CD4-positive, alpha-beta memory T cell (primary cell): ENCODE measurements around the gene DUOX2. TPM values are rescaled to one million over a fixed set of nuclear protein-coding genes. Genes with fewer than 3 reads are reported as not detected.

Experiments used
- CTCF ChIA-PET: fragments of 350-600 bp; sonication (Branson Sonifier 250); formaldehyde crosslinking; loops from one replicate; lab custom pipeline; 2021; ENCODE audit warnings: inconsistent platforms; ENCODE audit not compliant: partially characterized antibody; lab: Charles Lee
- POLR2A ChIA-PET: fragments of 350-600 bp; sonication (Branson Sonifier 250); formaldehyde crosslinking; loops from one replicate; lab custom pipeline; 2021; ENCODE audit not compliant: partially characterized antibody; lab: Charles Lee
- DNase-seq, 5 donors: peaks; one replicate each; pipeline versions ENCODE4 v3.0.0 to v3.0.0-alpha.2; 2020 to 2022; ENCODE audit warnings: mixed read lengths in 1 of 5
- H3K27ac ChIP-seq: one replicate; pipeline ENCODE4 v1.7.0; 2013; ENCODE audit warnings: low read depth, low read length
- H3K27me3 ChIP-seq: 2 replicates; pipeline ENCODE4 v1.7.0; 2013; ENCODE audit warnings: mild to moderate bottlenecking, low read length, moderate library complexity; ENCODE audit not compliant: insufficient read depth
- H3K36me3 ChIP-seq: 2 replicates; pipeline ENCODE4 v1.7.0; 2013; ENCODE audit warnings: mild to moderate bottlenecking, low read length, moderate library complexity; ENCODE audit not compliant: insufficient read depth
- H3K4me1 ChIP-seq: 2 replicates; pipeline ENCODE4 v1.7.0; 2013; ENCODE audit warnings: mild to moderate bottlenecking, low read length, moderate library complexity; ENCODE audit not compliant: insufficient read depth
- H3K4me3 ChIP-seq, 2 donors: one replicate each; pipeline ENCODE4 v1.7.0; 2013; ENCODE audit warnings: low read length in 2 of 2, mild to moderate bottlenecking in 1 of 2
- H3K9me3 ChIP-seq, 2 donors: one replicate each; pipeline ENCODE4 v1.7.0; 2013; ENCODE audit warnings: low read length in 2 of 2, control low read depth in 1 of 2; ENCODE audit not compliant: control insufficient read depth in 1 of 2
- H3K27ac Mint-ChIP-seq, 7 donors: one replicate each; pipeline ENCODE4 v1.8.0; 2020 to 2021; ENCODE audit warnings: mixed read lengths in 7 of 7, mild to moderate bottlenecking in 6 of 7, inconsistent platforms in 3 of 7, moderate library complexity in 3 of 7
- H3K27me3 Mint-ChIP-seq, 2 donors: one replicate each; pipeline ENCODE4 v1.8.0; 2020 to 2021; ENCODE audit warnings: mixed read lengths in 2 of 2
- H3K36me3 Mint-ChIP-seq, 2 donors: one replicate each; pipeline ENCODE4 v1.8.0; 2020 to 2021; ENCODE audit warnings: mixed read lengths in 2 of 2, inconsistent platforms in 1 of 2, mild to moderate bottlenecking in 1 of 2
- H3K4me1 Mint-ChIP-seq, 4 donors: one replicate each; pipeline ENCODE4 v1.8.0; 2020 to 2021; ENCODE audit warnings: mixed read lengths in 4 of 4, mild to moderate bottlenecking in 1 of 4
- H3K4me3 Mint-ChIP-seq, 8 donors: one replicate each; pipeline ENCODE4 v1.8.0; 2020 to 2021; ENCODE audit warnings: mixed read lengths in 8 of 8, mild to moderate bottlenecking in 7 of 8, moderate library complexity in 6 of 8, inconsistent platforms in 3 of 8
- H3K9me3 Mint-ChIP-seq, 8 donors: one replicate each; pipeline ENCODE4 v1.8.0; 2020 to 2021; ENCODE audit warnings: mixed read lengths in 8 of 8, mild to moderate bottlenecking in 5 of 8, inconsistent platforms in 3 of 8, moderate library complexity in 1 of 8
- intact Hi-C: fragments of 100-400 bp; cut with micrococcal nuclease; formaldehyde crosslinking; loops from one replicate; pipeline ENCODE4 v1.15.1; 2023
- polyA plus RNA-seq, 2 donors: library from polyadenylated mRNA; unstranded; fragments of 300-500 nt; fragmentation: Illumina TruSeq; gene quantifications; one replicate each; pipeline ENCODE4 v1.2.3, GENCODE V29; 2021
- total RNA-seq, 2 experiments: library from RNA; stranded (reverse); gene quantifications; one replicate each; pipeline ENCODE4 v1.2.3, GENCODE V29; 2021

The DUOX2 gene
- total and polyA plus RNA-seq, 4 experiments from 2014 or later = 0.02 to 0.06 (median 0.06) TPM; not detected in 1

GRCh38 chr15:45128971-45129639 lies 15.1 kb upstream of the DUOX2 start:
- DNase-seq = no peak
- no peaks in the 10 kb centered on the region for H3K36me3 ChIP-seq
- Mint-ChIP-seq H3K4me3 (peak overlapping the region in 7 of 8 donors; percentile 9 to 65 (median 49)), H3K36me3 (no peaks in the 10 kb centered on the region), H3K27me3 (peaks cover 40 to 50% of the 10 kb centered on the region in 2 donors), H3K4me1 (peaks cover 0 to 8% (median 4%) of the 10 kb centered on the region in 4 donors), H3K9me3 (peaks cover 0 to 4% (median 0%) of the 10 kb centered on the region in 8 donors), H3K27ac (no peak overlapping the region)
- ChIA-PET POLR2A (interaction anchor here (0.8 kb wide), 1 partner anchor 38 kb away, joined by 3 read pairs; no protein-coding TSS in a partner anchor), CTCF (interaction anchor here (1.6 to 3.0 kb wide), 2 partner anchors 11 to 39 kb away, joined by 4 to 19 read pairs; no protein-coding TSS in a partner anchor)
- peaks cover 32% of the 10 kb centered on the region for H3K27me3 ChIP-seq
- H3K4me1 ChIP-seq = no peaks in the 10 kb centered on the region
- intact Hi-C loops = loop anchor here (5.0 kb wide), 1 partner anchor 483 kb away; no protein-coding TSS in a partner anchor
- H3K27ac ChIP-seq = no peak overlapping the region
- no peaks in the 10 kb centered on the region for H3K9me3 ChIP-seq
- H3K4me3 ChIP-seq = no peak overlapping the region

DNA sequence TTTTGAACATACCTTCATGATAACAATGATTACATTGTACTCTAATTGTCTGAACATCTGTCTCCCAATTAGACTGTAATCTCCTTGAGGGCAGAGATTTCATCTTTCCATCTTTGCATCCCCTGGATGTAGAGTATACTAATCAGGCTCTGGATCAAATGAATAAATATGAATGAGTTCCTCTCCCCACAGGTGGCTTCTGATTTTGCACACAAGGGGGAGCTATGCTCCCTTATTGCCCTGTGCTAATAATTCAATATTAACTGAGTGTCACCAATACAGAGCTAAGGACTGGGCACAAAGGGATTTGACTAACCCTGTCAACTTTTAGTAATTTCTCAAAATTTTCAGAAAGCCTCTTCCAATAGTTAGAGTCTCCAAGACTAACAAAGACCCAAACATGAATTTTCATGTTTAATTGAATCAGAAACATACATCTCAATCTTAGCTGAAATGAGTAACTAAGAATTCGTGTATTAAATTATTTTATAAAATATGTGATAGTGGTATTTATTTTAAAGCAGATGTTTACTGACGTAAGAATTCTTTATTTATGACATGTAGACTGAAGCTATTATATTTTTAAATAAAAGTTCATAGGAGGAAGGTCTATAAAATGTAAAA lies 12.7 kb upstream of the DUOX2 start:
- peaks cover 0 to 4% (median 0%) of the 10 kb centered on the region in 8 donors for H3K9me3 Mint-ChIP-seq
- ChIA-PET CTCF (interaction anchor here (0.6 to 2.1 kb wide), 27 partner anchors 9 to 910 kb away, joined by 3 to 21 read pairs (median 4); partner anchors contain the start of gene SHF), POLR2A (interaction anchor here (0.7 to 1.2 kb wide), 4 partner anchors 9 to 276 kb away, joined by 3 read pairs; a partner anchor contains a TSS)
- intact Hi-C loops = loop anchor here (1.0 to 5.0 kb wide), 4 partner anchors 40 to 486 kb away; no protein-coding TSS in a partner anchor
- H3K4me3 Mint-ChIP-seq = no peak overlapping the region
- H3K27me3 Mint-ChIP-seq = peaks cover 34 to 51% of the 10 kb centered on the region in 2 donors
- no peaks in the 10 kb centered on the region for H3K9me3 ChIP-seq
- peaks cover 25% of the 10 kb centered on the region for H3K27me3 ChIP-seq
- H3K4me3 ChIP-seq = no peak overlapping the region
- H3K4me1 Mint-ChIP-seq = peaks cover 0 to 8% (median 4%) of the 10 kb centered on the region in 4 donors
- no peak overlapping the region for H3K27ac ChIP-seq
- H3K36me3 ChIP-seq = no peaks in the 10 kb centered on the region
- no peak overlapping the region for H3K27ac Mint-ChIP-seq
- no peaks in the 10 kb centered on the region for H3K36me3 Mint-ChIP-seq
- H3K4me1 ChIP-seq = no peaks in the 10 kb centered on the region
- DNase-seq = peak in 4 of 5 donors; percentile 45 to 52 (median 48)

DNA sequence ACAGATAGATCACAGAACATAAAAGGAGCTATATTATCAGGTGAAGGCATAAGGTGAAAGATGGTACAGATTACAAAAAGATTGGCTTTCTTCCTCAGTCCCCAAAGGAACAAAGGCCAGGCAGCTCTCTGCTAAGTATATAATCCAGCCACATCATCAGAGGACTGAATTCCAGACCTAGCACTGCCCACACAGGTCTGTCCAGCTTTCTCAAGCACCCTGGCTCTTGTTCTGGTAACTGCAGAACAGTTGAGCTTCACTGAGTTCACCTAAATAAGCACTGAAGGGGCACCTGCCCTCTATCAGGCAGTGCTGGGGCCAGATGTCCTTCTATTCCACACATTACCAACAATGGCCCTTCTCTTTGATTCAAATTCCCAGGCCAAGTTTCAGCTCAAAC lies 9.4 kb upstream of the DUOX2 start:
- Mint-ChIP-seq H3K27me3 (peaks cover 34 to 46% of the 10 kb centered on the region in 2 donors), H3K9me3 (peaks cover 0 to under 1% (median 0%) of the 10 kb centered on the region in 8 donors), H3K27ac (no peak overlapping the region), H3K4me1 (peaks cover 0 to 2% (median under 1%) of the 10 kb centered on the region in 4 donors), H3K4me3 (no peak overlapping the region), H3K36me3 (no peaks in the 10 kb centered on the region)
- POLR2A ChIA-PET = no interaction called here
- intact Hi-C loops = no loop called here
- Histone ChIP-seq H3K9me3 (no peaks in the 10 kb centered on the region), H3K4me3 (no peak overlapping the region), H3K27me3 (peaks cover 22% of the 10 kb centered on the region), H3K27ac (no peak overlapping the region), H3K36me3 (no peaks in the 10 kb centered on the region), H3K4me1 (no peaks in the 10 kb centered on the region)
- CTCF ChIA-PET = interaction anchor here (0.7 to 1.9 kb wide), 5 partner anchors 10 to 276 kb away, joined by 3 to 9 read pairs (median 4); no protein-coding TSS in a partner anchor
- no peak for DNase-seq

DNA sequence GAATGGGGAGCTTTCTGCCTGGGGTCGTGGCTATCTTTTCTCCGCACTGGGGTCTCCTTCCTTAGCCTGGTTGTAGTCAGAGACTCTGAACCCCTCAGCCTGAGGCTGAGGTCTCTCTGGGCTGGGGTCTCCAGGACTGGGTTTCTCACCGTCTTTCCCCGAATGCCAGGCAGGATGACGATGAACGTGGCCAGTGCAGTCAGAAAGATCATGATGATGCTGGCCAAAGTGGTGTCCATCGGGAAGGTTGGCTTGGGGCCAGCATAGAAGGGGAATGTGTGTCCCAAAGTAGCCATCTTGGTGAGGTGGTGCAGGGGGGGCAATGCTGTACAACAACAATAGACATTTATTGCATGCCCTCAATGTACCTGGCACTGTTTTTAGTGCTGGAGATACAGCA lies 8.7 kb upstream of the DUOX2 start:
- Histone ChIP-seq H3K36me3 (no peaks in the 10 kb centered on the region), H3K4me1 (peaks cover 2% of the 10 kb centered on the region), H3K4me3 (no peak overlapping the region), H3K27ac (no peak overlapping the region), H3K27me3 (peaks cover 18% of the 10 kb centered on the region), H3K9me3 (no peaks in the 10 kb centered on the region)
- H3K27me3 Mint-ChIP-seq = peaks cover 36 to 45% of the 10 kb centered on the region in 2 donors
- ChIA-PET CTCF (interaction anchor here (0.7 to 1.9 kb wide), 4 partner anchors 11 to 277 kb away, joined by 3 to 9 read pairs (median 4); no protein-coding TSS in a partner anchor), POLR2A (no interaction called here)
- DNase-seq = no peak
- intact Hi-C loops = no loop called here
- peaks cover 0 to 2% (median 0%) of the 10 kb centered on the region in 8 donors for H3K9me3 Mint-ChIP-seq
- H3K36me3 Mint-ChIP-seq = no peaks in the 10 kb centered on the region
- peaks cover 4 to 7% (median 5%) of the 10 kb centered on the region in 4 donors for H3K4me1 Mint-ChIP-seq
- H3K4me3 Mint-ChIP-seq = no peak overlapping the region
- H3K27ac Mint-ChIP-seq = no peak overlapping the region

DNA sequence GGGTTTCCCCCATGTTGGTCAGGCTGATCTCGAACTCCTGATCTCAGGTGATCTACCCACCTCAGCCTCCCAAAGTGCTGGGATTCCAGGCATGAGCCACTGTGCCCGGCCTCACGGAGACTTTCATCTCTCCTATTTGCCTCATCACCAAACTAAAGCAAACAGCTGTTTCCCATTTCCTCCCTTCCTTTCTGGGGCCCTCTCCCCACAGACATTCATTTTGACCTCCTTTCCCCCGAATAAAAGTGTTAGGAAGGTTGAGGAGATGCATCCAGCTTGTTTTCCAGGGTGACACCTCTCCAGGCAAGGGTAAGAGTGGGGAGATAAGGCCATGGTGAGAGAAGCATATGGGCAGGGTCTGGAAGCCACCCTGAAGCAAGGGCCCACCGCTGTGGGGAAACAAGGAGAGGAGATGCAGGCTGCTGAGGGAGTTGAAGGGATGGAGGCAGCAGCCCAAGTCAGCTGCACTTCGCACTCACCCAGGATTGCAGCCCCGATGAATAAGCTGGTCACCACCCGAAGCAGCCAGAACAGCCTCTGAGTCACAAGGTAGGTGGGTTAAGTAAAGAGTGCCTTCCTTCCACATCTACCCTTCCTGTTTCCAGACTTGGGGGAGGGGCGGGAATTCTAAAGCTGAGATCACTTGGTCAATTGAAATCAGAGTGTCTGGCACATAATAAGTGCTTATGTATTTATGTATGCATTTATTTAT lies 7.9 kb upstream of the DUOX2 start:
- peaks cover 27% of the 10 kb centered on the region for H3K27me3 ChIP-seq
- peaks cover 39 to 49% of the 10 kb centered on the region in 2 donors for H3K27me3 Mint-ChIP-seq
- intact Hi-C loops = no loop called here

GRCh38 chr15:45121020-45121419 lies 7.0 kb upstream of the DUOX2 start:
- ChIA-PET POLR2A (no interaction called here), CTCF (interaction anchor here (1.2 to 1.8 kb wide), 2 partner anchors 14 to 47 kb away, joined by 3 to 5 read pairs; no protein-coding TSS in a partner anchor)
- Histone ChIP-seq H3K27me3 (peaks cover 22% of the 10 kb centered on the region), H3K4me1 (peaks cover 18% of the 10 kb centered on the region), H3K27ac (no peak overlapping the region), H3K4me3 (no peak overlapping the region), H3K9me3 (no peaks in the 10 kb centered on the region), H3K36me3 (no peaks in the 10 kb centered on the region)
- H3K36me3 Mint-ChIP-seq = no peaks in the 10 kb centered on the region
- H3K9me3 Mint-ChIP-seq = peaks cover 0 to 2% (median 0%) of the 10 kb centered on the region in 8 donors
- DNase-seq = no peak
- intact Hi-C loops = no loop called here
- H3K27me3 Mint-ChIP-seq = peaks cover 41 to 48% of the 10 kb centered on the region in 2 donors
- H3K27ac Mint-ChIP-seq = no peak overlapping the region
- peaks cover 12 to 23% (median 17%) of the 10 kb centered on the region in 4 donors for H3K4me1 Mint-ChIP-seq
- no peak overlapping the region for H3K4me3 Mint-ChIP-seq

More for the DNA sequence above, 7.9 kb upstream of the DUOX2 start:
- CTCF ChIA-PET = interaction anchor here (0.9 to 1.9 kb wide), 5 partner anchors 12 to 279 kb away, joined by 3 to 9 read pairs (median 3); no protein-coding TSS in a partner anchor
- Mint-ChIP-seq H3K4me1 (peaks cover 8 to 15% (median 12%) of the 10 kb centered on the region in 4 donors), H3K36me3 (no peaks in the 10 kb centered on the region), H3K4me3 (no peak overlapping the region), H3K9me3 (peaks cover 0 to 2% (median 0%) of the 10 kb centered on the region in 8 donors), H3K27ac (peak overlapping the region in 1 of 7 donors; percentile 64)
- H3K27ac ChIP-seq = no peak overlapping the region
- POLR2A ChIA-PET = no interaction called here
- H3K4me3 ChIP-seq = no peak overlapping the region
- no peaks in the 10 kb centered on the region for H3K36me3 ChIP-seq
- no peaks in the 10 kb centered on the region for H3K9me3 ChIP-seq
- no peak for DNase-seq
- H3K4me1 ChIP-seq = peaks cover 11% of the 10 kb centered on the region
